GM18858 (cell line): ENCODE data around the gene PIK3C2B.
A peak's percentile ranks its signal among the peaks of the same experiment; 100 is the strongest.

Source experiments
- ATAC-seq: cut with Tn5 transposase; IDR thresholded peaks from one replicate; pipeline ENCODE4 v1.9.1; 2021; ENCODE audit not compliant: unreplicated experiment

Gene PIK3C2B

DNA sequence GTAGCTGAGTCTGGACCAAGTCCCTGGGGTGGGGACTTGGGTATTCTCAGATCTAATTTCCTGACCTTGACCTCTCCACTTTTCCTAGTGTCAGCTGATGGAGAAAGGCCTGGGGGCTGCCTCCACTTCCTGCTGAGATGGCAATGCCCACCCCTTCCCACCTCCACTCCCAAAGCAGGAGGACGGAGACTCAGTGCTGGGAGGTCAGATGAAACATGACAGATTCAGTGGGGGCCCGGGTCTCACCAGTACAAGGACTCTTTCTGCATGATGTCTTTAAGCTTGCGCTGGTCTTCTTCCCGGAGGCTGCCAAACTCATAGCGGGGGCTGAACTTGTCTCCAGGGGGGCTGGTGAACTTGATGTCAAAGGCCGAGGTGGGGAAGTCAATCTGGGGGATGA lies 47.4 kb downstream of the PIK3C2B start:
- ATAC-seq = no peak

DNA sequence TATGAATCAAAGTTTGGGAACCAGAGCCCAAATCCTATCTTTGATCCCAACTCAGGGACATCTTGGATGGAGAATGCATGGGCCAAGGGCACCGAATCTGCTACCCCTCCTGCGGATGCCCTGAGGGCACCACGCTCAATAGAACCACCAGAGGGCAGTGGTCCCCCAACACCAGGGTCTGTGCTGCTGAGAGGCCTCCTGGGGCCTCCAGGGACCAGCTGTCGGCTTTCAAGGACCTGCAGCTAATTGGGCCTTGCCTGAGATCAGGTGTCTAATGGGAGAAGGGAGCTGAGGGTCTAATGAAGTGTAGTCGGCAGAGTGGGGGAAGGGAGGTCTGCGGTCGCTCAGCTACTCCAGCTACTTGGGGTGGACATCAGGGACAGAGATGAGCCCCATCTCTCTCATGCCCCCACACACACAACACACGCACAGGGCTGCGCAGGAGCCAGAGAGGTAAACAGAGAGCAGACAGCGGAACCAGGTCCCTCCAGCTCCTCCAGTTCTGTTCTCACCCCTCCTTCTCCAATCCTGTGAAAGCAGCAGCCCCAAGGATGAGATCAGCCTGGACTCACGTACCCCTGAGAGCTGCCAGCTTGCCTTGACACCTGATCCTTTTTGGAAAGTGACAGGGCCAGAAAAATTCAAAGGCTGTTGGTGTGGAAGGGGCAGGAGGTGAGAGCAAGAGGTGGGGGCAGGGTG lies 48.0 kb downstream of the PIK3C2B start:
- ATAC-seq = peak; percentile 62

DNA sequence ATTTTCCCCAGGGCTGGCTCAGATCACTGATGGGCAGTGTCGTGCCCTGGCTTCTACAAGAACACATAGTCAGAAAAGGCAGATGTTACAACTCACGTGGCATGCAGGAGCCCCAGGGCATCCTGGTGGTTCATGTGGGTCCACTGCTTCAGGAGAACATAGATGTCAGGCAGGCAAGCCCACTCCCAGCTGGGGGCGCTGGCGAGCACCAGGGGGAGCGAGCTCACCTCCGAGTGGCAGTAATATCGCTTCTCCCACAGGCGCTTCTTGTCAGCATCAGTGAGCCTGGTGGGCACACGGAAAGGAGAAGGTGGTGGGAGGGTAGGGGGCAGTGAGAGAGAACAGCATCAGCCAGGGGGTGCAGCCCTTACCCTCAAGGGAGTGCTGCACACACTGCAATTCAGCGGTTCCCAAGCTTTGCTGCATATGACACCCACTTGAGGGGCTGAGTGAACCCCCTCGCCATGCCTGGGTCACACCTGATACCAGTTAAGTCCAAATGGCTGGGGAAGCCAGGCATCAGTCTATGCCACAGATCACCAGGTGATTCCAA lies 48.7 kb downstream of the PIK3C2B start:
- no peak for ATAC-seq
